Keratinocyte (primary cell): ENCODE measurements around the gene SMG6. TPM values are rescaled to one million over a fixed set of nuclear protein-coding genes. Genes with fewer than 3 reads are reported as not detected.

Source experiments
- DNase-seq: peaks from one replicate; pipeline ENCODE4 v3.0.0-alpha.2; 2011; ENCODE audit warnings: low read depth, missing footprints, low spot score
- FAIRE-seq: peaks from 2 replicates; lab custom pipeline; 2011; peaks lifted over from hg19 to GRCh38; lab: Jason Lieb, UNC
- H2AFZ ChIP-seq: 2 replicates; pipeline ENCODE4 v1.6.0; 2012; ENCODE audit warnings: low read length, control low read depth, inconsistent platforms; ENCODE audit not compliant: control insufficient read depth
- H3K27ac ChIP-seq: 2 replicates; pipeline ENCODE4 v1.5.1; 2011; ENCODE audit warnings: low read length; ENCODE audit not compliant: control insufficient read depth, insufficient read depth
- H3K27me3 ChIP-seq: 3 replicates; pipeline ENCODE4 v1.6.0; 2011; ENCODE audit warnings: low read length; ENCODE audit not compliant: control insufficient read depth, insufficient read depth; ENCODE audit errors: extremely low read depth
- H3K36me3 ChIP-seq, 2 experiments: 2 replicates in 1 of 2; 3 replicates in 1 of 2; pipeline ENCODE4 v1.5.1; 2011; ENCODE audit warnings: low read length in 2 of 2, mild to moderate bottlenecking in 1 of 2; ENCODE audit not compliant: control insufficient read depth in 2 of 2, insufficient read depth in 2 of 2; ENCODE audit errors: extremely low read depth in 1 of 2
- H3K4me1 ChIP-seq: 3 replicates; pipeline ENCODE4 v1.5.1; 2011; ENCODE audit warnings: low read length; ENCODE audit not compliant: control insufficient read depth, insufficient read depth; ENCODE audit errors: extremely low read depth
- H3K4me2 ChIP-seq: 3 replicates; pipeline ENCODE4 v1.6.0; 2011; ENCODE audit warnings: low read depth, low read length; ENCODE audit not compliant: control insufficient read depth, insufficient read depth; ENCODE audit errors: extremely low read depth
- H3K4me3 ChIP-seq, 3 experiments: fragments of 200-600 bp in 1 of 3; sonication (generic) in 1 of 3; 2 replicates in 2 of 3; 3 replicates in 1 of 3; pipeline ENCODE4 v1.5.1; 2011 to 2016; ENCODE audit warnings: low read length in 3 of 3, mild to moderate bottlenecking in 3 of 3, control low read depth in 2 of 3, inconsistent platforms in 1 of 3, low read depth in 1 of 3, mixed read lengths in 1 of 3, mixed run types in 1 of 3, moderate library complexity in 1 of 3; ENCODE audit not compliant: control insufficient read depth in 2 of 3, insufficient read depth in 2 of 3; ENCODE audit errors: extremely low read depth in 1 of 3
- H3K79me2 ChIP-seq: 2 replicates; pipeline ENCODE4 v1.6.0; 2012; ENCODE audit warnings: low read length; ENCODE audit not compliant: control insufficient read depth, insufficient read depth
- H3K9ac ChIP-seq: 3 replicates; pipeline ENCODE4 v1.6.0; 2011; ENCODE audit warnings: low read length; ENCODE audit not compliant: control insufficient read depth, insufficient read depth; ENCODE audit errors: extremely low read depth
- H3K9me1 ChIP-seq: 3 replicates; pipeline ENCODE4 v1.6.0; 2011; ENCODE audit warnings: low read length; ENCODE audit not compliant: control insufficient read depth, insufficient read depth; ENCODE audit errors: extremely low read depth
- H3K9me3 ChIP-seq: 2 replicates; pipeline ENCODE4 v1.5.1; 2012; ENCODE audit warnings: low read depth, low read length; ENCODE audit not compliant: control insufficient read depth
- H4K20me1 ChIP-seq: 3 replicates; pipeline ENCODE4 v1.6.0; 2011; ENCODE audit warnings: low read length; ENCODE audit not compliant: control insufficient read depth, insufficient read depth; ENCODE audit errors: extremely low read depth
- EZH2 ChIP-seq: IDR thresholded peaks from one replicate; pipeline ENCODE4 v1.6.1; 2012; ENCODE audit warnings: inconsistent platforms, mild to moderate bottlenecking, low read length, moderate library complexity
- dilution Hi-C: fragments of 300-500 bp; cut with MboI; formaldehyde crosslinking; loops from one replicate; pipeline ENCODE4 v1.7.0; 2020; ENCODE audit warnings: low sequenced_read_pairs; ENCODE audit not compliant: extremely low pct_ligation_motif_present
- polyA plus RNA-seq, 5 experiments: library from polyadenylated mRNA; depleted of rRNA in 3 of 5; stranded (reverse) in 3 of 5; stranded (forward) in 1 of 5; unstranded in 1 of 5; fragments of >200 nt; gene quantifications; 1 replicate in 1 of 5; 2 replicates in 3 of 5; 3 replicates in 1 of 5; pipeline versions ENCODE4 v1.2.1 to v1.2.3, GENCODE V29; 2011 to 2012; ENCODE audit warnings: missing spikeins in 2 of 5, low read depth in 1 of 5, low replicate concordance in 1 of 5
- TF ChIP-seq, protein P1 (sequence below), 3 experiments: IDR thresholded peaks in 1 of 3; conservative IDR thresholded peaks in 1 of 3; optimal IDR thresholded peaks in 1 of 3; 2 replicates in 2 of 3; 3 replicates in 1 of 3; pipeline versions ENCODE3 to v1.5.1; 2011; ENCODE audit warnings: low read length in 3 of 3, mild to moderate bottlenecking in 3 of 3, moderate library complexity in 2 of 3, control low read depth in 1 of 3, inconsistent platforms in 1 of 3; ENCODE audit not compliant: insufficient read depth in 2 of 3; ENCODE audit errors: extremely low read depth in 1 of 3

SMG6 gene
- polyA plus RNA-seq, 1 donor (not counting 4 experiments of a cell fraction or from before 2014, with no cell fraction given): 3.6 TPM

DNA sequence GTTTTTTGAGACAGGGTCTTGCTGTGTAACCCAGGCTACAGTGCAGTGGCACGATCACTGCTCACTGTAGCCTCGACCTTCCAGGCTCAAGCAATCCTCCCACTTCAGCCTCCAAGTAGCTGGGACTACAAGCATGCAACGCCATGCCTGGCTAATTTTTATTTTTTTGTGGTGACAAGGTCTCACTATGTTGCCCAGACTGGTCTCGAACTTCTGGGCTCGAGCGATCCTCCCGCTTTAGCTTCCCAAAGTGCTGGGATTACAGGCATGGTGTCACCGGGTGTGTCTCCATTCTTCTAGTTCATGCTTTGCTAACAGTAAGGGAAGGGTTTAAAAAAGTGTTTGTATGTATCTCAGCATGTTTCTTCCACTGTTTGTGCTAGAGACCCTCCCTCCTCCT is 146.9 kb downstream of the SMG6 start:
- no peak for DNase-seq
- H3K27ac ChIP-seq: no peak overlapping the region
- no peak overlapping the region for H3K9ac ChIP-seq
- no peaks in the 10 kb centered on the region for H3K9me3 ChIP-seq
- no peak overlapping the region for H3K4me3 ChIP-seq
- H3K36me3 ChIP-seq: peaks cover 4 to 6% of the 10 kb centered on the region in 2 experiments
- H3K9me1 ChIP-seq: no peaks in the 10 kb centered on the region
- FAIRE-seq: no peak
- no peaks in the 10 kb centered on the region for H3K79me2 ChIP-seq
- no peak for TF ChIP-seq EZH2
- TF ChIP-seq, protein P1, sequence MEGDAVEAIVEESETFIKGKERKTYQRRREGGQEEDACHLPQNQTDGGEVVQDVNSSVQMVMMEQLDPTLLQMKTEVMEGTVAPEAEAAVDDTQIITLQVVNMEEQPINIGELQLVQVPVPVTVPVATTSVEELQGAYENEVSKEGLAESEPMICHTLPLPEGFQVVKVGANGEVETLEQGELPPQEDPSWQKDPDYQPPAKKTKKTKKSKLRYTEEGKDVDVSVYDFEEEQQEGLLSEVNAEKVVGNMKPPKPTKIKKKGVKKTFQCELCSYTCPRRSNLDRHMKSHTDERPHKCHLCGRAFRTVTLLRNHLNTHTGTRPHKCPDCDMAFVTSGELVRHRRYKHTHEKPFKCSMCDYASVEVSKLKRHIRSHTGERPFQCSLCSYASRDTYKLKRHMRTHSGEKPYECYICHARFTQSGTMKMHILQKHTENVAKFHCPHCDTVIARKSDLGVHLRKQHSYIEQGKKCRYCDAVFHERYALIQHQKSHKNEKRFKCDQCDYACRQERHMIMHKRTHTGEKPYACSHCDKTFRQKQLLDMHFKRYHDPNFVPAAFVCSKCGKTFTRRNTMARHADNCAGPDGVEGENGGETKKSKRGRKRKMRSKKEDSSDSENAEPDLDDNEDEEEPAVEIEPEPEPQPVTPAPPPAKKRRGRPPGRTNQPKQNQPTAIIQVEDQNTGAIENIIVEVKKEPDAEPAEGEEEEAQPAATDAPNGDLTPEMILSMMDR (optimal IDR thresholded peaks at IDR 0.05 in 1 of 3, IDR thresholded peaks at IDR 0.05 in 1 of 3, conservative IDR thresholded peaks at IDR 0.05 in 1 of 3; ENCODE audit: extremely low read depth in 1 of 3, insufficient read depth in 2 of 3, low read length in 3 of 3): no peak
- H2AFZ ChIP-seq: no peak overlapping the region
- no peaks in the 10 kb centered on the region for H4K20me1 ChIP-seq
- no peaks in the 10 kb centered on the region for H3K4me1 ChIP-seq
- no peak overlapping the region for H3K4me2 ChIP-seq
- no peaks in the 10 kb centered on the region for H3K27me3 ChIP-seq
- dilution Hi-C loops: no loop called here

DNA sequence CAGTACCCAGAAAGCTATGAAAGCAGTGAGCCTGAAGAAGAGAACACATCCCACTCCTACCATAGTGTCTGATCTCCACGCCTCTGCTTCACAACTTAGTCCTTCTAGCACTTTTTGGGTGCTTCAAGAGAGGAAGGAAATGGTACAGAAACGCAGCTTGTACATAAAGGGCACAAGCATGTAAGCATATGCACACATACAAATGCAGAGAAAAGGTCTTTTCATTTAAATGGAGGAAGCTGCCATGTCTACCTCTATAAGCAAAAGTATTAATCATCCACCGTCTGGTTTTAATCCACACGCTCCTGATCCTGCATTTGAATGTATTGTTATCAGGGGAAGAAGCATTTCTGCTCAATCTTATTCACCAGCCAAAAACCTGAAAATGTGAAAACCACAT is 148.0 kb downstream of the SMG6 start:
- Histone ChIP-seq H3K9me3 (no peaks in the 10 kb centered on the region), H3K27me3 (no peaks in the 10 kb centered on the region), H3K4me2 (no peak overlapping the region), H2AFZ (no peak overlapping the region), H3K4me3 (no peak overlapping the region), H3K9me1 (no peaks in the 10 kb centered on the region), H3K4me1 (peaks cover 10% of the 10 kb centered on the region), H3K79me2 (no peaks in the 10 kb centered on the region), H3K27ac (no peak overlapping the region), H3K9ac (no peak overlapping the region), H4K20me1 (no peaks in the 10 kb centered on the region), H3K36me3 (peaks cover 4 to 6% of the 10 kb centered on the region in 2 experiments)
- DNase-seq (no peak), FAIRE-seq (no peak)
- TF ChIP-seq, protein P1 (optimal IDR thresholded peaks at IDR 0.05 in 1 of 3, IDR thresholded peaks at IDR 0.05 in 1 of 3, conservative IDR thresholded peaks at IDR 0.05 in 1 of 3; ENCODE audit: extremely low read depth in 1 of 3, insufficient read depth in 2 of 3, low read length in 3 of 3): no peak
- no peak for TF ChIP-seq EZH2
- dilution Hi-C loops: no loop called here
